Measurements from ENCODE around the gene C5orf46. TPM values are rescaled to one million over a fixed set of nuclear protein-coding genes. Genes with fewer than 3 reads are reported as not detected.

Gene C5orf46
- total and polyA plus RNA-seq, 4 donors, result not detected

Other genes starting within 250 kb of the C5orf46 start
- 1 to 10 TPM; 2.9 to 3.8 TPM for gene JAKMIP2, start 123.8 kb downstream of the C5orf46 start, total RNA-seq
- 1 to 10 TPM in 1 of 2 donors, under 1 TPM in 1; 0.93 to 1.2 TPM for gene JAKMIP2, start 123.8 kb downstream of the C5orf46 start, polyA plus RNA-seq
- gene SPINK1, start 74.9 kb downstream of the C5orf46 start, total RNA-seq, result 10 to 100 TPM in 1 of 2 donors, 1 to 10 TPM in 1; 4.0 to 13.5 TPM
- 10 to 100 TPM; 16.5 to 20.2 TPM for gene SPINK1, start 74.9 kb downstream of the C5orf46 start, polyA plus RNA-seq
- gene SCGB3A2, start 27.8 kb downstream of the C5orf46 start, total RNA-seq, result 1,000 to 10,000 TPM in 1 of 2 donors, 100 to 1,000 TPM in 1; 305 to 4,264 TPM
- gene SCGB3A2, start 27.8 kb downstream of the C5orf46 start, polyA plus RNA-seq, result 1,000 to 10,000 TPM in 1 of 2 donors, 100 to 1,000 TPM in 1; 914 to 2,733 TPM
- gene SPINK5, start 157.4 kb upstream of the C5orf46 start, total RNA-seq, result 1 to 10 TPM; 4.2 to 7.7 TPM
- gene SPINK5, start 157.4 kb upstream of the C5orf46 start, polyA plus RNA-seq, result 1 to 10 TPM; 4.4 to 9.6 TPM

All from lung (tissue), 4 donors.